ENCODE results near the gene NEK9. TPM values are rescaled to one million over a fixed set of nuclear protein-coding genes. Genes with fewer than 3 reads are reported as not detected.

Gene NEK9
- total RNA-seq, 1 experiment from 2014 or later: 50.8 TPM

DNA sequence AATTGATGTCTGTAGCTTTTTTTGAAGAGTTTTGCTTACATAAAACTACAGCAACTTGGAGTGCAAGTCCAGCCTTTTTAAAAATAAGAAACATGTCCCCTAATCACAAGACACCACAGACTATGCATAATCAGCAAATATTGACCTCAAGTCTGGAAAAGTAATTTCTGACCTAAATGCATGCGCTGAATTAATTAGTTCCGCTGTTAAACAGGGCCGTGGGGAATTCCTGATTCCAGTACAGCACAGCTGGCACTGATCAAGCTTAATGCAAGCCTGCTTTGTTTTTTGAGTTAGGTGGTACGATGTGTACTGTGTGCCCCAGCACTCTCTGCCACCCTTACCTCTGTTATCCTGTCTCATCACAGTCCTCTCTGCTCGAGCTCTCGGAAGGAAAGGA is 84.8 kb downstream of the NEK9 start:
- TF ChIP-seq ESRRA (CRISPR knock-in tag; IDR thresholded peaks at IDR 0.05; ENCODE audit: borderline replicate concordance): no peak
- TF ChIP-seq JUN (CRISPR knock-in tag; IDR thresholded peaks at IDR 0.05): no peak
- TF ChIP-seq GABPB1 (CRISPR knock-in tag; IDR thresholded peaks at IDR 0.05): no peak
- no peak for TF ChIP-seq KAT7 (CRISPR knock-in tag; IDR thresholded peaks at IDR 0.05; ENCODE audit: borderline replicate concordance)
- no peak overlapping the region for H3K27ac Mint-ChIP-seq
- H3K27me3 Mint-ChIP-seq (ENCODE audit: low read depth): no peaks in the 10 kb centered on the region
- peaks cover 18% of the 10 kb centered on the region for H3K36me3 Mint-ChIP-seq
- no peak for DNase-seq (ENCODE audit: low spot score)
- no peaks in the 10 kb centered on the region for H3K9me3 Mint-ChIP-seq
- H3K4me3 Mint-ChIP-seq: no peak overlapping the region
- CTCF ChIA-PET: interaction anchor here (1.3 kb wide), 1 partner anchor 181 kb away, joined by 3 read pairs; no protein-coding TSS in a partner anchor
- ATAC-seq: no peak
- no peaks in the 10 kb centered on the region; the same call in 1 of the 2 replicates for H3K4me1 Mint-ChIP-seq
- POLR2A ChIA-PET: no interaction called here

DNA sequence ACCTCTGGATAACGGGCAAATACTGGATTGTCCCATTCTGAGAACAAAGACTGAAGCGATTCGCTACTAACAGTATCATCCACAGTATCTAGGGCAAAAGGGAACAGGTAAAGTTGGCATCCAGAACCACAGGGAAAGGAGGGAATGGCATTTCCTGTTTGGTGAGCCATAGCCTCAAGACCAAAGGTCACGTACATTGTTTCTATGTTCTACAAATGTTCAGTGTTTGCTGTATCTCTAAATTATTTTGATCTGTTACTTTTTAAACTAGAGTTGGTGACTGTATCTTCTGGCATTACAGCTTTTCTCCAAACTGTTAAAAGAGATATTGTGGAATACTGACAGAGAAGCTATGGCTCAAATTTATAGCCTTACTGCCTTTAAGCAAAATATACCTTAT is 85.2 kb downstream of the NEK9 start:
- Mint-ChIP-seq H3K27me3 (ENCODE audit: low read depth) (no peaks in the 10 kb centered on the region), H3K27ac (no peak overlapping the region), H3K36me3 (peaks cover 21% of the 10 kb centered on the region), H3K4me1 (no peaks in the 10 kb centered on the region), H3K4me3 (no peak overlapping the region), H3K9me3 (no peaks in the 10 kb centered on the region)
- no peak for ATAC-seq
- CTCF ChIA-PET: interaction anchor here (1.3 kb wide), 1 partner anchor 181 kb away, joined by 3 read pairs; no protein-coding TSS in a partner anchor
- TF ChIP-seq, protein P1, sequence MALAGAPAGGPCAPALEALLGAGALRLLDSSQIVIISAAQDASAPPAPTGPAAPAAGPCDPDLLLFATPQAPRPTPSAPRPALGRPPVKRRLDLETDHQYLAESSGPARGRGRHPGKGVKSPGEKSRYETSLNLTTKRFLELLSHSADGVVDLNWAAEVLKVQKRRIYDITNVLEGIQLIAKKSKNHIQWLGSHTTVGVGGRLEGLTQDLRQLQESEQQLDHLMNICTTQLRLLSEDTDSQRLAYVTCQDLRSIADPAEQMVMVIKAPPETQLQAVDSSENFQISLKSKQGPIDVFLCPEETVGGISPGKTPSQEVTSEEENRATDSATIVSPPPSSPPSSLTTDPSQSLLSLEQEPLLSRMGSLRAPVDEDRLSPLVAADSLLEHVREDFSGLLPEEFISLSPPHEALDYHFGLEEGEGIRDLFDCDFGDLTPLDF (CRISPR knock-in tag; IDR thresholded peaks at IDR 0.05): no peak
- no peak for TF ChIP-seq FOXK1 (CRISPR knock-in tag; IDR thresholded peaks at IDR 0.05)
- TF ChIP-seq, protein P2, sequence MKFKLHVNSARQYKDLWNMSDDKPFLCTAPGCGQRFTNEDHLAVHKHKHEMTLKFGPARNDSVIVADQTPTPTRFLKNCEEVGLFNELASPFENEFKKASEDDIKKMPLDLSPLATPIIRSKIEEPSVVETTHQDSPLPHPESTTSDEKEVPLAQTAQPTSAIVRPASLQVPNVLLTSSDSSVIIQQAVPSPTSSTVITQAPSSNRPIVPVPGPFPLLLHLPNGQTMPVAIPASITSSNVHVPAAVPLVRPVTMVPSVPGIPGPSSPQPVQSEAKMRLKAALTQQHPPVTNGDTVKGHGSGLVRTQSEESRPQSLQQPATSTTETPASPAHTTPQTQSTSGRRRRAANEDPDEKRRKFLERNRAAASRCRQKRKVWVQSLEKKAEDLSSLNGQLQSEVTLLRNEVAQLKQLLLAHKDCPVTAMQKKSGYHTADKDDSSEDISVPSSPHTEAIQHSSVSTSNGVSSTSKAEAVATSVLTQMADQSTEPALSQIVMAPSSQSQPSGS (CRISPR knock-in tag; IDR thresholded peaks at IDR 0.05; ENCODE audit: borderline replicate concordance, low read depth): no peak
- TF ChIP-seq ELF4 (CRISPR knock-in tag; IDR thresholded peaks at IDR 0.05; ENCODE audit: low read depth): no peak
- no peak for TF ChIP-seq MYBL2 (CRISPR knock-in tag; IDR thresholded peaks at IDR 0.05)
- POLR2A ChIA-PET: no interaction called here
- no peak for DNase-seq (ENCODE audit: low spot score)

DNA sequence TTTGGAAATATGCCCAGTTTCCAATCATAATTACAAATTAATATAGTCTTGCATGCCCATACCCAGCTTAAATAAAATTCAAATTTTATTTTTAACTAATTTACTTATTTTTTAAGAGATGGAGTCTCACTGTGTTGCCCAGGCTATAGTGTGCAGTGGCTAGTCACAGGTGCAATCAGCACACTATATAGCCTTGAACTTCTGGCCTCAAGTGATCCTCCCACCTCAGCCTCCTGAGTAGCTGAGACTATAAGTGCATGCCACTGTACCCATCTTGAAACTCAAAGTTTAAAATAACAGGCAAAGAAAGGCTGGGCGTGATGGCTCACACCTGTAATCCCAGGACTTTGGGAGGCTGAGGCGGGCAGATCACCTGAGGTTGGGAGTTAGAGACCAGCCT is 85.9 kb downstream of the NEK9 start:
- no peak for ATAC-seq
- ChIA-PET POLR2A (no interaction called here), CTCF (no interaction called here)
- H3K4me3 Mint-ChIP-seq: no peak overlapping the region
- DNase-seq (ENCODE audit: low spot score): no peak
- peaks cover 23% of the 10 kb centered on the region for H3K36me3 Mint-ChIP-seq
- no peaks in the 10 kb centered on the region for H3K9me3 Mint-ChIP-seq
- TF ChIP-seq PRRX2 (CRISPR knock-in tag; IDR thresholded peaks at IDR 0.05) (no peak), ZNF232 (CRISPR knock-in tag; IDR thresholded peaks at IDR 0.05) (no peak), SMAD3 (CRISPR knock-in tag; IDR thresholded peaks at IDR 0.05; ENCODE audit: borderline replicate concordance) (no peak), NFATC4 (CRISPR knock-in tag; IDR thresholded peaks at IDR 0.05) (no peak), IRF2 (CRISPR knock-in tag; IDR thresholded peaks at IDR 0.05; ENCODE audit: borderline replicate concordance, low read depth) (no peak), NR1H2 (CRISPR knock-in tag; IDR thresholded peaks at IDR 0.05) (no peak), GRHL2 (CRISPR knock-in tag; IDR thresholded peaks at IDR 0.05; ENCODE audit: insufficient replicate concordance, severe bottlenecking) (no peak), ZNF219 (CRISPR knock-in tag; IDR thresholded peaks at IDR 0.05; ENCODE audit: borderline replicate concordance) (no peak), NFYB (CRISPR knock-in tag; conservative IDR thresholded peaks at IDR 0.05; ENCODE audit: low read depth) (no peak), MYBL2 (CRISPR knock-in tag; IDR thresholded peaks at IDR 0.05) (no peak), CREB1 (CRISPR knock-in tag; IDR thresholded peaks at IDR 0.05) (no peak)
- TF ChIP-seq, protein P3, sequence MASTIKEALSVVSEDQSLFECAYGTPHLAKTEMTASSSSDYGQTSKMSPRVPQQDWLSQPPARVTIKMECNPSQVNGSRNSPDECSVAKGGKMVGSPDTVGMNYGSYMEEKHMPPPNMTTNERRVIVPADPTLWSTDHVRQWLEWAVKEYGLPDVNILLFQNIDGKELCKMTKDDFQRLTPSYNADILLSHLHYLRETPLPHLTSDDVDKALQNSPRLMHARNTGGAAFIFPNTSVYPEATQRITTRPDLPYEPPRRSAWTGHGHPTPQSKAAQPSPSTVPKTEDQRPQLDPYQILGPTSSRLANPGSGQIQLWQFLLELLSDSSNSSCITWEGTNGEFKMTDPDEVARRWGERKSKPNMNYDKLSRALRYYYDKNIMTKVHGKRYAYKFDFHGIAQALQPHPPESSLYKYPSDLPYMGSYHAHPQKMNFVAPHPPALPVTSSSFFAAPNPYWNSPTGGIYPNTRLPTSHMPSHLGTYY (CRISPR knock-in tag; IDR thresholded peaks at IDR 0.05): no peak
- TF ChIP-seq, protein P4, sequence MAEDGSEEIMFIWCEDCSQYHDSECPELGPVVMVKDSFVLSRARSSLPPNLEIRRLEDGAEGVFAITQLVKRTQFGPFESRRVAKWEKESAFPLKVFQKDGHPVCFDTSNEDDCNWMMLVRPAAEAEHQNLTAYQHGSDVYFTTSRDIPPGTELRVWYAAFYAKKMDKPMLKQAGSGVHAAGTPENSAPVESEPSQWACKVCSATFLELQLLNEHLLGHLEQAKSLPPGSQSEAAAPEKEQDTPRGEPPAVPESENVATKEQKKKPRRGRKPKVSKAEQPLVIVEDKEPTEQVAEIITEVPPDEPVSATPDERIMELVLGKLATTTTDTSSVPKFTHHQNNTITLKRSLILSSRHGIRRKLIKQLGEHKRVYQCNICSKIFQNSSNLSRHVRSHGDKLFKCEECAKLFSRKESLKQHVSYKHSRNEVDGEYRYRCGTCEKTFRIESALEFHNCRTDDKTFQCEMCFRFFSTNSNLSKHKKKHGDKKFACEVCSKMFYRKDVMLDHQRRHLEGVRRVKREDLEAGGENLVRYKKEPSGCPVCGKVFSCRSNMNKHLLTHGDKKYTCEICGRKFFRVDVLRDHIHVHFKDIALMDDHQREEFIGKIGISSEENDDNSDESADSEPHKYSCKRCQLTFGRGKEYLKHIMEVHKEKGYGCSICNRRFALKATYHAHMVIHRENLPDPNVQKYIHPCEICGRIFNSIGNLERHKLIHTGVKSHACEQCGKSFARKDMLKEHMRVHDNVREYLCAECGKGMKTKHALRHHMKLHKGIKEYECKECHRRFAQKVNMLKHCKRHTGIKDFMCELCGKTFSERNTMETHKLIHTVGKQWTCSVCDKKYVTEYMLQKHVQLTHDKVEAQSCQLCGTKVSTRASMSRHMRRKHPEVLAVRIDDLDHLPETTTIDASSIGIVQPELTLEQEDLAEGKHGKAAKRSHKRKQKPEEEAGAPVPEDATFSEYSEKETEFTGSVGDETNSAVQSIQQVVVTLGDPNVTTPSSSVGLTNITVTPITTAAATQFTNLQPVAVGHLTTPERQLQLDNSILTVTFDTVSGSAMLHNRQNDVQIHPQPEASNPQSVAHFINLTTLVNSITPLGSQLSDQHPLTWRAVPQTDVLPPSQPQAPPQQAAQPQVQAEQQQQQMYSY (CRISPR knock-in tag; IDR thresholded peaks at IDR 0.05): no peak
- TF ChIP-seq, protein P5, sequence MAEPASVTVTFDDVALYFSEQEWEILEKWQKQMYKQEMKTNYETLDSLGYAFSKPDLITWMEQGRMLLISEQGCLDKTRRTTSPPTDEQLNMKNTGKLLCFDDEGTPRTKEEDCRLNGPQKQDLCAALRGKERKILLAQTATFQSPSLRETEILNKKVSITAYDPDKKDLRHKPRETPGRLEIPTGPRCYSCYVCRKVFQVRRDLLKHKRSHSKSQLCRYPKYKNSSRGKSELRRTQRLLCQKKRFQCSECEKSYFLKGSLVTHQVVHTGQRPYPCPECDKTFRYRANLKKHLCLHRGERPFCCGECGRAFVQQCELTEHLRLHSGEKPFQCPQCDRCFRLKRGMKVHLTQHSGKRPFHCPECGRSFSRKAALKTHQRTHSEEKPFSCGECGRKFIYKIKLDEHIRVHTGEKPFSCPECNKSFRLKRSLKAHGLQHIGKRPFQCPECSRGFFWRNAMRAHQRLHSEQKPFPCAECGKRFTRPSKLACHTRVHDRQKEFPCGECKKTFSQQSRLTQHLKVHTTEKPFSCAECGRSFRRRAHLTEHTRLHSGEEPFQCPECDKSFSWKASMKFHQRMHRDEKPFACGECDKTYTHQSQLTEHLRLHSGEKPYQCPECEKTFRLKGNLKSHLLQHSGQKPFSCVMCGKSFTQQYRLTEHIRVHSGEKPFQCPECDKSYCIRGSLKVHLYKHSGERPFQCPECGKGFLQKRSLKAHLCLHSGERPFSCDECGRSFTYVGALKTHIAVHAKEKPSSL (CRISPR knock-in tag; conservative IDR thresholded peaks at IDR 0.05): no peak
- TF ChIP-seq, protein P6, sequence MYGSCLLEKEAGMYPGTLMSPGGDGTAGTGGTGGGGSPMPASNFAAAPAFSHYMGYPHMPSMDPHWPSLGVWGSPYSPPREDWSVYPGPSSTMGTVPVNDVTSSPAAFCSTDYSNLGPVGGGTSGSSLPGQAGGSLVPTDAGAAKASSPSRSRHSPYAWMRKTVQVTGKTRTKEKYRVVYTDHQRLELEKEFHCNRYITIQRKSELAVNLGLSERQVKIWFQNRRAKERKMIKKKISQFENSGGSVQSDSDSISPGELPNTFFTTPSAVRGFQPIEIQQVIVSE (CRISPR knock-in tag; IDR thresholded peaks at IDR 0.05; ENCODE audit: borderline replicate concordance): no peak
- no peaks in the 10 kb centered on the region for H3K4me1 Mint-ChIP-seq
- no peaks in the 10 kb centered on the region for H3K27me3 Mint-ChIP-seq (ENCODE audit: low read depth)
- no peak overlapping the region for H3K27ac Mint-ChIP-seq
